Measurements from ENCODE around the gene THAP11.

GRCh38 chr16:67886387-67886786 is 44.3 kb downstream of the THAP11 start:
- TF ChIP-seq CTCF (IDR thresholded peaks at IDR 0.05): no peak
- TF ChIP-seq FOXM1 (IDR thresholded peaks at IDR 0.05; ENCODE audit: low read depth): no peak
- TF ChIP-seq YY1 (IDR thresholded peaks at IDR 0.05; ENCODE audit: low read depth): no peak
- TF ChIP-seq GABPA (IDR thresholded peaks at IDR 0.05; ENCODE audit: low read depth): no peak
- no peak for TF ChIP-seq SIN3A (IDR thresholded peaks at IDR 0.05; ENCODE audit: borderline replicate concordance, low read depth, low read length)
- TF ChIP-seq RAD21 (IDR thresholded peaks at IDR 0.05; ENCODE audit: low read length): no peak
- no peak for TF ChIP-seq USF2 (IDR thresholded peaks at IDR 0.05; ENCODE audit: borderline replicate concordance, low read depth, low read length)
